IPS DF 4.7 (cell line): ENCODE results near the gene VPS13A.
"Not testable (repeated sequence)": the region's sequence is repeated elsewhere in the genome, so short reads cannot be mapped to it uniquely, and the experiment has no call there.

Source experiments
- DNase-seq: peaks from one replicate; pipeline ENCODE4 v3.0.0-alpha.2; 2013; ENCODE audit warnings: low spot score; ENCODE audit errors: extremely low read depth

The VPS13A gene

DNA sequence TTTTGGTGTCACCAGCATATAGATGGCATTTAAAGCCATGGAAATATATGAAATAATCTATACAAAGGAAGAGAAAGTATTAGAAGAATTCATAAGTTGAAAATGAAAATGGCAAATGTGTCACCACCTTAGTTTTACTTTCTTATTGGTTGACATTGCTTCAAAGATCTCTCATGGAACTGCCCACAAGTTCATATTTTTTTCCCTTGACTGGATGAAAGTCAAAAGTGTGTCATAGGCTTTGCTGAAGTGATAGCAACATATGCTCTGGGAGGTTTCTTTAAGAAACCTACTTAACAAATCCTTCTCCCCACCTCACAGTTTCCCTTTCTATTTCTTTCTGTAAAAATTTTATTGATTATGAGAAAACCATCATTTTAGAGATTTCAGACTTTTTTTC is 127.2 kb downstream of the VPS13A start:
- DNase-seq = no peak

DNA sequence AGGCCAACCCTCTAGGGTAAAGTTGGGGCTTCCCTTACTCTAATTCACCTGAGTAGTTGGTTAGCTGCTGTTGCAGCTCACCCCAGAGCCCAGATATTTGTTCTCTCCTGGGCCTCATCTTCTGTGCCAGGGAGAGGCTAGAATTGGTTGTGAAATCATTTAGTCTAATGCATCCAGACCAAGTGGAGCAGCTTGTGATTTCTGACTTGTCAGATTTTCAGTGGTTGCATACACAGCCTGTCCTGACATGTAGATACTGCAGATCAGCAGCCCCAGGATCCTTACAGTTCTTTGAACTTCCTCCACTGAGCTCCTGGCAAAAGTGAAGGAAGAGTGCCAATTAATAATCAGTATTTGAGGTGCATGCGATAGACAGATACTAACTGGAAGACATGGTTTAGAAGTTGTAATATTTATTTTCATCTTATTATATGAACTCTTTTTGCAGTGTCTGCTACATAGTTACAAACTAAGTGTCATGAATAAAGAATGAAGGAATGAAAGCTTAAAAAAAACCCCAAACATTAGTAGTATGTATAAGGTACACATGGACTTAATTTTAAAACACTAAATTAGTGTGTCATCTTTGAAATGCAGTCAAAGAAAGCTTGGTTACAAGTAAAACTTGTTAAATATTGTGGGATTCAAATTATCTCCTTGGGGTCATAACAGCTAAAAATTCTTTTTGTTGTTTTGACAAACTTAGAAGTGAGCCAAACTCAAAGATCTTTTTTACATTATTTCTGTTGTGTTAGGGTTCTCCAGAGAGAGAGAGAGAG is 128.5 kb downstream of the VPS13A start:
- no peak for DNase-seq

DNA sequence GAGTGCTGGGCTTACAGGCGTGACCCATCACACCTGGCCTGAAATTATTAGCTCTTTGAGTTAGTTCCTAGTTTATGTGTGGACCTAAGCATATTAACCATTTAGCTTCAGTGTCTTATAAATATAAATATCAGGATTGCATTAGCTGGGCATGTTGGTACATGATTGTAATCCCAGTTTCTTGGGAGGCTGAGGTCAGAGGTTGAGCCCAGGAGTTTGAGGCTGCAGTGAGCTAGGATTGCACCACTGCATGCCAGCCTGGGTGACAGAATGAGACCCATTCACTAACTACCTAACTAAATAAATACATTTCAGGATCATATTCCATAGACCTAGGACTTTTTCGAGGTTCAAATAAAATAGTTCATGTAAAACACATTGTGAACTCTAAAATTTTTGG is 129.8 kb downstream of the VPS13A start:
- DNase-seq = no peak

- DNase-seq = no peak
Measured at GRCh38 chr9:77316058-77316457, 138.7 kb downstream of the VPS13A start.

- DNase-seq = no peak
Measured at GRCh38 chr9:77325058-77325457, 147.7 kb downstream of the VPS13A start.

GRCh38 chr9:77328102-77328501 is 150.8 kb downstream of the VPS13A start:
- no peak for DNase-seq

DNA sequence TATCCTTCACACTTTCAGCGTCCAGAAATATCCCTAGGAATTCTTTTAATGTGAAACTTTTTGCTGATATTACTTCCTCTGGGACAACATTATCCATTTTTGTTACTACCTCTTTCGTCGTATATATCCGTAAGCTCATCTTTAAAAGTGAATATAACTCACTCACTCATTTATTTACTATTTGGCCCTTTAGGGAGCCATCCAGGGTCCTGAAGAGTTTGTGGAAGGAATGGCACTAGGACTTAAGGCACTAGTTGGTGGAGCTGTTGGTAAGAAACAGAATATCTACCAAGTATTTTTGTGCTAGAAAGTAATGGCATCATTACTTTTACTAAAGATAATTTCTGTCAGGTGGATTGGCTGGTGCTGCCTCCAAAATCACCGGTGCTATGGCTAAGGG is 192.7 kb downstream of the VPS13A start:
- DNase-seq = no peak

DNA sequence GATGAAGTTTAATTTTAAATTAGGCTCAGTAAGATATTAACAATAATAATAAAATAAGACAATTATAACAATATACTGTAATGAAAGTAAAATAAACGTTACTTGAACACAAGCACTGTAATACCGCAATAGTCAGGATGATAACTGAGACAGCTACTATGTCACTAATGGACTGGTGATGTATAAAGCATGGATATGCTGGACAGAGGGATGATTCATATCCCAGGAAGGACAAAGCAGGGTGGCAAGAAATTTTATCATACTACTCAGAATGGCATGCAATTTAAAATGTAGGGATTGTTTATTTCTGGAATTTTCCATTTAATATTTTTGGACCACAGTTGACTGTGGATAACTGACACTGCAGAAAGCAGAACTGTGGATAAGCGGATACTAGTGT is 196.9 kb downstream of the VPS13A start:
- no peak for DNase-seq

GRCh38 chr9:77375956-77376532 is 198.7 kb downstream of the VPS13A start:
- no peak for DNase-seq

GRCh38 chr9:77384406-77384805 is 207.1 kb downstream of the VPS13A start:
- no peak for DNase-seq

DNA sequence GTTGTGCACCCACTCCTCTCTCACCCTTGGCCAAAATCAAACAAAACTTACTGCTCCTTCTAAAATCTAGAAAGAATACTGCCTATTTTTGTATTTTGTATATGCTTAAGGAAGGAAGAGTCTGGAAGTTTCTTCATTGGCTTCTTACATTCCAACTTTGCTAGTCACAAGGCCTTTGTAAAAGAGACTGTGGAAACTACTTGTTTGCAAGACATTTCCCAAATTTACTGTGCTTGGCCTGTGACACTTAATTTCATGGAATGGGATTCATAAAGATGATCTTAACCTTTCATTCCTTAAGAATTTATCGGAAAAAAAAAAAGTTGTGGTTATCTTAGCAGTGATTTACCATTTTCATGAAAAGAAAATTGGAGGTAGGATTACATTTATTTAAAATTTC is 208.9 kb downstream of the VPS13A start:
- no peak for DNase-seq

- no peak for DNase-seq
Measured at GRCh38 chr9:77391834-77392233, 214.5 kb downstream of the VPS13A start.

GRCh38 chr9:77392328-77392727 is 215.0 kb downstream of the VPS13A start:
- no peak for DNase-seq

DNA sequence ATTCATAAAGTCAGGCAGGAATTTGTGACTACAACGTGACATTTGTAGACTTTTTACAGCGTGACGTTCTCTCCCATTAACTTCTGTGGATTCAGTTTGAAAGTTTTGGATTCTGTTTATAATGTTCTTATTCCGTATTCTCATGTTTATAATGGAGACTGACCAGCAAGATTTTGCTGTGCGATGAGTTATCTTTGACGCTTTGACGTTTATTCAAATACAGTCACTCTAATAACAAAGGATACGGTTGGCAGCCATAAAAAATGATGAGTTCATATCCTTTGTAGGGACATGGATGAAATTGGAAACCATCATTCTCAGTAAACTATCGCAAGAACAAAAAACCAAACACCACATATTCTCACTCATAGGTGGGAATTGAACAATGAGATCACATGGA is 221.2 kb downstream of the VPS13A start:
- DNase-seq = not testable (repeated sequence)

DNA sequence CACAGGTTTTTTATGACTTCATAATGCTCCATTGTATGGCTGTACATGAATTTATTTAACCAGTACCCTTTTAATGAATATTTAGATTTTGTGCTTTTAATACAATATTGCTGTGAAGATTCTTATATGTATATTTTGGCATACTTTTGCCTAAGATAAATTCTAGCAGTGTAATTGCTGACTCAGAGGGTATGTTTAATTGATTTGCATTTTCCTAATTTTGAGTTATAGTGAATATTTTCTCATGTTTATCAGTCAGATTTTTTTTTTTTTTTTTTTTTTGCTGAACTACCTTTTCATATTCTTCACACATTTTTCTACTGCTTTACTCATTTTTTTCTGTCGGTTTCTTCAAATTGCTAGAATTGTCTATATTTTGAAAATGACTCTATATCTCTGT is 222.6 kb downstream of the VPS13A start:
- no peak for DNase-seq

- DNase-seq = no peak
Measured at GRCh38 chr9:77402286-77402685, 225.0 kb downstream of the VPS13A start.

GRCh38 chr9:77403239-77403638 is 225.9 kb downstream of the VPS13A start:
- DNase-seq = no peak

- not testable (repeated sequence) for DNase-seq
Measured at GRCh38 chr9:77408521-77408920, 231.2 kb downstream of the VPS13A start.

GRCh38 chr9:77417566-77417965 is 240.2 kb downstream of the VPS13A start:
- DNase-seq = no peak

DNA sequence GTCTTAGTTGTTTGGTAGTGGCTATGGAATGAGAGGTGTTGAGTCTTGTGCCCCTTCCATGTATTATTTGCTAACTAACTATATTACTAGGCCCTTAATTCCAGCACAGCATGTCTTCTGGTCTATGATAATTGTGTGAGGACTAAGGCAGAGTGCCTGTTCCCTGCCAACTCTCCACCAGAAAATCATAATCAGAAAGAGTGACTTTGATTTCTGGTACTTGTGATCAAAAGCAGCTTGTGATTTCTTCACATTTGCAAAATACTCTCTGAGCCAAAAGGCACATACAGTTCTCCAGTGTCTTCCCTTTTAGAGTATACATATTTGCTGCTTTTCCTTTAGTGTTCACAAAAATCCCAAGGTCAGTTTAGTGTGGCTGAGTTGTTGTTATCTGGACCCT is 240.9 kb downstream of the VPS13A start:
- DNase-seq = no peak

- no peak for DNase-seq
Measured at GRCh38 chr9:77420641-77421040, 243.3 kb downstream of the VPS13A start.

DNA sequence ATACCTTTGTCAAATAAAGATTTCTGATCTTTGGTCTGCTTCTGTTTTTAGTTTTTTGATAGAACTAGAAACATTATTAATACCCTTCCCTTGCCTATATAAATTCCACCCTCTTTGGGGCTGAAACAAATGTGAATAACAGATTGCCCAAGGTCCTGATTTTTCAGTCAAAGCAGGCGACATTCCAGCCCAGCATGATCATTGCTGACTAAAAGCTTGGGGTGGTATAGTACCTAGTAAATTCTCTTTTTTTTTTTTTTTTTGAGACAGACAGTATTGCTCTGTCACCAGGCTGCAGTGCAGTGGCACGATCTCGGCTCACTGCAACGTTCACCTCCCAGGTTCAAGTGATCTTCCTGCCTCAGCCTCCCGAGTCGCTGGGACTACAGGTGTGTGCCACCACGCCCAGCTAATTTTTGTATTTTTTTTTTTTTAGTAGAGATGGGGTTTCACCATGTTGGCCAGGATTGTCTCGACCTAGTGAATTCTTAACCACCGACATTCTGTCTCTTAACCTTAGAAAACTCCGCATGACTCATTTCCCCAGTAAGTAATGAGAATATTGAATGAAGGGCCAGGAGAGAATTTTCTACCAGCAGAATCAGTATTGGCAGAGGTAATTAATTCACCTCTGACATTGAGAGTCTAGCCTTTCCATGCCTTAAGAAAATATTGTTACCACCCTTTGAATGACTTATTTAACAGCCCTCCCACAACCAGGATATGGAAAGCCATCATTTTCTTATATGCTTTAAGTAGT is 244.4 kb downstream of the VPS13A start:
- DNase-seq = no peak

DNA sequence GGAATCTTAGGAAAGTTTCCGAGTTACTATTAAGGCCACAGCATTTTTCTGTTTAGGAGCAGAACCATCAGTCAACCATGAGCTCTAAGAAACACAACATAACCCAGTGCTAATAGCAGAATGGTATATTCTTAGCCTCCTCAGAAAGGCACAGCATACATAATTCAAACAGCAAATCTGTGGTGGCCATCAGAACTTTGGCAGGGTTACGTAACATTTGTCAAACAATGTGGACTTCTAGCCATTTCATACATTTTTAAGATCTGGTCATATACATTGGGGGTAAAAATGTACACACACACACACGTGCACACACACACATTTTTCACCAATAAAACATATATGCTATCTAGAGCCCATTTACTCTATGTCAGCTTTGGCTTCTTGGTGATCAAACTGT is 245.6 kb downstream of the VPS13A start:
- DNase-seq = no peak
